PC-3 (cell line): ENCODE data around the gene CSNK1D. TPM values are rescaled to one million over a fixed set of nuclear protein-coding genes. Genes with fewer than 3 reads are reported as not detected.

Experiments used
- ATAC-seq: fragments of 200-7000 bp; cut with Tn5 transposase; 2 replicates; pipeline ENCODE4 v1.9.1; 2020; ENCODE audit warnings: mild to moderate bottlenecking, moderate library complexity
- BruUV-seq: library from RNA; stranded (reverse); fragments of 400-500 nt; replicated peaks from 2 replicates; lab custom pipeline; 2021; lab: Mats Ljungman, UMichigan
- CTCF ChIA-PET: fragments of 300-600 bp; sonication (Branson Sonifier 250); formaldehyde crosslinking; loops from one replicate; lab custom pipeline; 2022; ENCODE audit warnings: antibody characterized with exemption; lab: Charles Lee
- POLR2A ChIA-PET: fragments of 300-600 bp; sonication (Branson Sonifier 250); formaldehyde crosslinking; loops from one replicate; lab custom pipeline; 2022; ENCODE audit warnings: antibody characterized with exemption; ENCODE audit not compliant: unreplicated experiment; lab: Charles Lee
- DNase-seq: peaks from one replicate; pipeline ENCODE4 v3.0.0-alpha.2; 2015
- H2AFZ ChIP-seq: fragments of 300-600 bp; sonication (generic); 2 replicates; pipeline ENCODE4 v1.6.0; 2016; ENCODE audit warnings: antibody characterized with exemption, low read length
- H3F3A ChIP-seq: fragments of 300-600 bp; sonication (generic); one replicate; pipeline ENCODE4 v1.6.0; 2017; ENCODE audit warnings: antibody characterized with exemption, low read length, control low read depth, mild to moderate bottlenecking; ENCODE audit not compliant: unreplicated experiment
- H3K27ac ChIP-seq: fragments of 300-600 bp; sonication (generic); 2 replicates; pipeline ENCODE4 v1.5.1; 2016; ENCODE audit warnings: mild to moderate bottlenecking, low read length
- H3K27me3 ChIP-seq: fragments of 300-600 bp; sonication (generic); 2 replicates; pipeline ENCODE4 v1.6.1; 2016; ENCODE audit warnings: low read length, mixed read lengths
- H3K36me3 ChIP-seq: fragments of 300-600 bp; sonication (generic); 2 replicates; pipeline ENCODE4 v1.6.1; 2016; ENCODE audit warnings: low read depth, mixed run types, low read length, mixed read lengths
- H3K4me1 ChIP-seq: fragments of 300-600 bp; sonication (generic); 2 replicates; pipeline ENCODE4 v1.5.1; 2016; ENCODE audit warnings: low read length; ENCODE audit not compliant: insufficient read depth
- H3K4me2 ChIP-seq: fragments of 300-600 bp; sonication (generic); 2 replicates; pipeline ENCODE4 v1.6.0; 2016; ENCODE audit warnings: low read length
- H3K4me3 ChIP-seq: fragments of 300-600 bp; sonication (generic); 2 replicates; pipeline ENCODE4 v1.5.1; 2016; ENCODE audit warnings: mild to moderate bottlenecking, low read length, mixed read lengths
- H3K79me2 ChIP-seq: fragments of 300-600 bp; sonication (generic); 2 replicates; pipeline ENCODE4 v1.6.1; 2017; ENCODE audit warnings: low read length, mixed read lengths
- H3K9ac ChIP-seq: fragments of 300-600 bp; sonication (generic); 2 replicates; pipeline ENCODE4 v1.6.0; 2016; ENCODE audit warnings: mild to moderate bottlenecking, low read length
- H3K9me2 ChIP-seq: fragments of 300-600 bp; sonication (generic); replicated peaks from 2 replicates; pipeline ENCODE4 v1.6.1; 2016; ENCODE audit warnings: mixed run types, low read length, mixed read lengths
- H3K9me3 ChIP-seq: fragments of 300-600 bp; sonication (generic); 2 replicates; pipeline ENCODE4 v1.6.1; 2016; ENCODE audit warnings: low read length, mixed read lengths
- H4K20me1 ChIP-seq: fragments of 300-600 bp; sonication (generic); 2 replicates; pipeline ENCODE4 v1.6.1; 2016; ENCODE audit warnings: low read length, mixed read lengths
- EZH2 ChIP-seq: fragments of 300-600 bp; sonication (generic); IDR thresholded peaks from one replicate; pipeline ENCODE4 v1.6.1; 2017; ENCODE audit warnings: antibody characterized with exemption, mild to moderate bottlenecking, low read length; ENCODE audit not compliant: unreplicated experiment
- EZH2phosphoT487 ChIP-seq: fragments of 300-600 bp; sonication (generic); IDR thresholded peaks from 2 replicates; pipeline ENCODE4 v1.6.1; 2018; ENCODE audit warnings: mild to moderate bottlenecking, antibody characterized with exemption, low read length, borderline replicate concordance
- intact Hi-C: fragments of 100-400 bp; cut with micrococcal nuclease; formaldehyde crosslinking; loops from 2 replicates; pipeline ENCODE4 v1.9.0; 2023
- total RNA-seq: library from RNA; depleted of rRNA; stranded (reverse); fragments of >200 nt; gene quantifications from 2 replicates; pipeline ENCODE4 v1.2.3, GENCODE V29; 2014
- TF ChIP-seq, protein P1 (sequence below): fragments of 300-600 bp; sonication (generic); conservative IDR thresholded peaks from 2 replicates; pipeline ENCODE4 v1.5.1; 2017; ENCODE audit warnings: antibody characterized with exemption, low read depth, mild to moderate bottlenecking, low read length

CSNK1D gene
- total RNA-seq, 1 experiment from 2014 or later = 58.6 TPM

DNA sequence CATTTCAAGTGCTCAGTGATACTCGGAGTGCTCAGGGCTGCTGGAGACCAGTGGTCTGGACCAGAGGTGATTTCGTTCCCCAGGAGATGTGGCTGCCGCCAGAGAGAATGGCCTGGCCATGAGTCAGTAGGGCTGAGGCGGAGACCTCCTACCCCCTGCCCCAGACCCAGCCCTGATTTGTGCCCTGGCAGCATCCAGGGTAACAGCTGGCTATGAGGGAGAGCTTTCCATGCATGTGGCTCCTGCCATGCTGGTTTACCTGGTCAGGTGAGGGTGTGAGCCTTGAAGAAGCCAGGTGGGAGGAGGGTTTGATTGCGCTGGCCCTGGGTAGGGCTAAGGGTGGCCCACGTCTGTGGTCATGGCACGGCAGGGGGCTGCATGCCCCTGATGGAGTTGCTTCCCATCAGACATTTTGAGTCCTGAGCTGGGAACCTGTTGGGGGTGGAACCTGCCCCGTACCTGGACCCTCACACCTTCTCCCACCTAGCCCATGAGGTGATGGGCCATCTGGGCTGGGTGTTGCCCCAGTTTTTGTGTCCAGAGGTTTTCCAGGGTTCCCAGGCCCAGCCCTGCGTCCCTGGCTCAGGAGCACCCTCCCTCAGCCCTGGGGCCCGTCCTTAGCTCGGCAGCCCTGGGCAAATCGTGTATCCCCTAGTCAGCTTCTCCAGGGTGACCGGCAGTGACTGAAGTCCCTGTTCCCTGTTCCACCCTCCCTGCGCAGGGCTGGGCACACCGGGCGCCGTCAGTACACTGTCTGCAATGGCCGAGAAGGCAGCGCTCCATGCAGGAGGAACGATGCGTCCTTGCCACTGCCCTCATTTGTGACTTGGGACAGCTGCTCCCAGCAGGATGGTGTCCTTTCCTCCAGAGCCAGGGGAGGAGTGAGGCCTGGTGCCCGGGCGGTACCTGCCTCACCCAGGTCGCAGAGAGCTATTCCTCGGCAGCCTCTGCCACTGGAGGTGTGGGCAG is 9.0 kb upstream of the CSNK1D start:
- TF ChIP-seq EZH2phosphoT487 (no peak), EZH2 (no peak)
- TF ChIP-seq, protein P1, sequence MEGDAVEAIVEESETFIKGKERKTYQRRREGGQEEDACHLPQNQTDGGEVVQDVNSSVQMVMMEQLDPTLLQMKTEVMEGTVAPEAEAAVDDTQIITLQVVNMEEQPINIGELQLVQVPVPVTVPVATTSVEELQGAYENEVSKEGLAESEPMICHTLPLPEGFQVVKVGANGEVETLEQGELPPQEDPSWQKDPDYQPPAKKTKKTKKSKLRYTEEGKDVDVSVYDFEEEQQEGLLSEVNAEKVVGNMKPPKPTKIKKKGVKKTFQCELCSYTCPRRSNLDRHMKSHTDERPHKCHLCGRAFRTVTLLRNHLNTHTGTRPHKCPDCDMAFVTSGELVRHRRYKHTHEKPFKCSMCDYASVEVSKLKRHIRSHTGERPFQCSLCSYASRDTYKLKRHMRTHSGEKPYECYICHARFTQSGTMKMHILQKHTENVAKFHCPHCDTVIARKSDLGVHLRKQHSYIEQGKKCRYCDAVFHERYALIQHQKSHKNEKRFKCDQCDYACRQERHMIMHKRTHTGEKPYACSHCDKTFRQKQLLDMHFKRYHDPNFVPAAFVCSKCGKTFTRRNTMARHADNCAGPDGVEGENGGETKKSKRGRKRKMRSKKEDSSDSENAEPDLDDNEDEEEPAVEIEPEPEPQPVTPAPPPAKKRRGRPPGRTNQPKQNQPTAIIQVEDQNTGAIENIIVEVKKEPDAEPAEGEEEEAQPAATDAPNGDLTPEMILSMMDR = no peak
- Histone ChIP-seq H3K4me1 (peaks cover 39% of the 10 kb centered on the region), H3K27me3 (no peaks in the 10 kb centered on the region), H3K4me2 (peak overlapping the region; percentile 63), H2AFZ (peak overlapping the region; percentile 28; the same call in 1 of the 2 replicates), H3K79me2 (no peaks in the 10 kb centered on the region), H3F3A (peaks cover 3% of the 10 kb centered on the region), H3K9ac (peak overlapping the region; percentile 60), H3K27ac (peak overlapping the region; percentile 93), H3K4me3 (no peak overlapping the region), H3K9me3 (no peaks in the 10 kb centered on the region), H3K36me3 (no peaks in the 10 kb centered on the region), H3K9me2 (no peaks in the 10 kb centered on the region), H4K20me1 (no peaks in the 10 kb centered on the region)
- ATAC-seq = peak; percentile 58
- POLR2A ChIA-PET = no interaction called here
- CTCF ChIA-PET = no interaction called here
- intact Hi-C loops = no loop called here
- TSS peak; percentile 88 for BruUV-seq
- peak; percentile 67 for DNase-seq

DNA sequence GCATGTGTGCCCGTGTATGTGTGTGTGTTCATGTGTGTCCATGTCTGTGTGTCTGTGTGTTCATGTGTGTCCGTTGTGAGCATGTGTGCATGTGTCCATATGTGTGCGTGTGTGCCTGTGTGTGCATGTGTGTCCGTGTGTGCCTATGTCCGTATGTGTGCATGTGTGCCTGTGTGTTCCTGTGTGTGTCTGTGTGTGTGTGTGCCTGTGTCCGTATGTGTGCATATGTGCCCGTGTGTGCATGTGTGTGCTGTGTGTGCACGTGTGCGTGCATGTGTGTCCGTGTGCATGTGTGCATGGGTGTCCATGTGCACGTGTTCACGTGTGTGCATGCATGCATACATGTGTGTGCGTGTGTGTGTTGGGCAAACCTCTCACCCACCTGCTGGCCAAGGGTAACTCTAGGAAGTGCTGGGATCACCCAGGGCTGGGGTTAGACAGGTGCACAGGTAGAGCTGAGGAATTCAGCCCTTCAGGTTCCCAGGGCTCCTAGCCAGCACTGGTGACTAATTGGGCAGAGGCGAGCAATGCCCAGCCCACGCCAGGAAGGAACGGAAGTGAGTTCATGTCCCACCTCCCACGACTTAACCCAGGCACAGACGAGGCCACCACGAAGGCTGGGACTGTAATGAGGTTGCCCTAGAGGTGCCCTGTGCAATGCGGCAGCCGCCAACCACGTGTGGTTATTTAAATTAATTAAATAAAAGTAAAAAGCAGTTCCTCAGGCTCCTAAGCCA is 8.2 kb upstream of the CSNK1D start:
- Histone ChIP-seq H3F3A (no peaks in the 10 kb centered on the region), H3K4me2 (peak overlapping the region; percentile 63), H3K9me2 (no peaks in the 10 kb centered on the region), H3K27ac (peak overlapping the region; percentile 93), H3K79me2 (no peaks in the 10 kb centered on the region), H3K9me3 (no peaks in the 10 kb centered on the region), H3K9ac (peak overlapping the region; percentile 60), H3K4me3 (no peak overlapping the region), H3K36me3 (no peaks in the 10 kb centered on the region), H4K20me1 (no peaks in the 10 kb centered on the region), H3K27me3 (no peaks in the 10 kb centered on the region), H2AFZ (peak overlapping the region; percentile 28; the same call in 1 of the 2 replicates), H3K4me1 (peaks cover 32% of the 10 kb centered on the region)
- peak; percentile 83 for ATAC-seq
- intact Hi-C loops = no loop called here
- TF ChIP-seq EZH2 = no peak
- no peak for TF ChIP-seq EZH2phosphoT487
- POLR2A ChIA-PET = no interaction called here
- no TSS peak for BruUV-seq
- peak; percentile 97 for DNase-seq
- CTCF ChIA-PET = no interaction called here

DNA sequence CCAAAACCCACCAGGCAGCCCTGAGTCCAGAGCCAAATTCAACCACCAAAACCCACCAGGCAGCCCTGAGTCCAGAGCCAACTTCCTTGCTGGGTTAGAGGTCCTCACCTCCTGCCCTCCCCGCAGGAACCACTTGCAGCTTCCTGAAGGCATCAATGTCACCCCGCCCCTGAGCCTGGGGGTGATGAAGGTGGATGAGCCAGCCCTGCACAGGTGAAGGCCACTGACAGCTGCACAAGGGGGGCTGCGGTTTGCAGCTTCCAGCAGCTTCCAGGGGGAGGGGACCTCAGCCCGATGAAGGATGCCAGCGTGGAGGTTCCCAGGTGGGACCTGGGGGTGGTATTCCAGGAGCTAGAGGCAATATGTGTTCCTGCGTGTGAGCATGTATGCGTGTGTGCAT is 7.6 kb upstream of the CSNK1D start:
- H3K4me1 ChIP-seq = peaks cover 32% of the 10 kb centered on the region
- no peaks in the 10 kb centered on the region for H4K20me1 ChIP-seq
- no peaks in the 10 kb centered on the region for H3K36me3 ChIP-seq
- H3K9me2 ChIP-seq = no peaks in the 10 kb centered on the region
- H2AFZ ChIP-seq = no peak overlapping the region
- no TSS peak for BruUV-seq
- intact Hi-C loops = no loop called here
- H3K9ac ChIP-seq = no peak overlapping the region
- no peaks in the 10 kb centered on the region for H3K9me3 ChIP-seq
- H3F3A ChIP-seq = no peaks in the 10 kb centered on the region
- H3K4me2 ChIP-seq = peak overlapping the region; percentile 61
- CTCF ChIA-PET = no interaction called here
- H3K27ac ChIP-seq = peak overlapping the region; percentile 62
- H3K4me3 ChIP-seq = no peak overlapping the region
- no peaks in the 10 kb centered on the region for H3K79me2 ChIP-seq
- no peaks in the 10 kb centered on the region for H3K27me3 ChIP-seq
- no peak for DNase-seq
- ATAC-seq = no peak
- POLR2A ChIA-PET = no interaction called here
- TF ChIP-seq EZH2 (no peak), EZH2phosphoT487 (no peak)
- TF ChIP-seq, protein P1 = no peak
